Psoas muscle (tissue), 8 donors: Measurements from ENCODE around the gene LCLAT1. TPM values are rescaled to one million over a fixed set of nuclear protein-coding genes. Genes with fewer than 3 reads are reported as not detected.
A peak's percentile ranks its signal among the peaks of the same experiment; 100 is the strongest.

Experiments
- ATAC-seq, 4 donors: fragments of 200-7000 bp; cut with Tn5 transposase; one replicate each; pipeline ENCODE4 v1.9.1; 2020; ENCODE audit warnings: moderate library complexity in 3 of 4, mild to moderate bottlenecking in 2 of 4
- DNase-seq, 2 donors: peaks; one replicate each; pipeline ENCODE4 v3.0.0-alpha.2; 2020
- H3K27ac ChIP-seq: fragments of 200-600 bp; one replicate; pipeline ENCODE4 v1.8.0; 2022
- H3K27me3 ChIP-seq, 3 donors: fragments of 200-600 bp in 1 of 3; one replicate each; pipeline versions ENCODE4 v1.6.1 to v1.8.0; 2013 to 2022; ENCODE audit warnings: low read length in 2 of 3, mild to moderate bottlenecking in 2 of 3, moderate library complexity in 1 of 3; ENCODE audit not compliant: insufficient read depth in 3 of 3
- H3K36me3 ChIP-seq, 2 donors: fragments of 200-600 bp in 1 of 2; one replicate each; pipeline versions ENCODE4 v1.6.1 to v1.8.0; 2013 to 2022; ENCODE audit warnings: low read depth in 1 of 2, mild to moderate bottlenecking in 1 of 2, moderate library complexity in 1 of 2; ENCODE audit not compliant: insufficient read depth in 1 of 2
- H3K4me1 ChIP-seq: fragments of 200-600 bp; one replicate; pipeline ENCODE4 v1.8.0; 2022
- H3K4me3 ChIP-seq: fragments of 200-600 bp; one replicate; pipeline ENCODE4 v1.8.0; 2022; ENCODE audit warnings: mild to moderate bottlenecking
- H3K9me3 ChIP-seq: fragments of 200-600 bp; one replicate; pipeline ENCODE4 v1.8.0; 2022
- WGBS, 3 donors: extraction: QIAGEN DNeasy Blood & Tissue Kit; methylation state at CpG; one replicate each; pipeline versions ENCODE4 v1.1.6 to v1.1.7; 2013; 5-methylcytosine and 5-hydroxymethylcytosine counted together
- intact Hi-C, 2 donors: fragments of 100-400 bp; cut with DNase I; formaldehyde crosslinking; loops; one replicate each; pipeline versions ENCODE4 v1.11.0 to v1.14.2; 2022
- polyA plus RNA-seq, 3 donors: library from polyadenylated mRNA; stranded (reverse); fragments of 200-250 nt; gene quantifications; one replicate each; pipeline ENCODE4 v1.2.3, GENCODE V29; 2013
- total RNA-seq, 4 donors: library from RNA; stranded (reverse); fragmentation: NEBNext Ultra II Directional in 2 of 4; extraction: Animal tissue kit (Norgen Biotek cat#: 25700) in 2 of 4; gene quantifications; one replicate each; pipeline versions ENCODE4 v1.2.1 to v1.2.4, GENCODE V29; 2021 to 2023
- TF ChIP-seq, protein P1 (sequence below): fragments of 200-600 bp; IDR thresholded peaks from one replicate; pipeline ENCODE4 v1.8.0; 2022; ENCODE audit warnings: antibody characterized with exemption
- donor health status: healthy with polysubstance abuse.
- donor health status: DM: no; HTN: no; CAD: no; lungs with moderate emphysema.
- donor health status: Bipolar disorder and iron deficiency.
- donor health status: healthy.
- donor health status: DM: yes; HTN: yes; CAD: no.
- donor health status: DM: no; HTN: no; CAD: no.
- donor health status: DM: no; HTN: no; CAD: no.
- donor health status: DM: yes; HTN: yes; CAD: no.

LCLAT1 gene
- total and polyA plus RNA-seq, 7 donors = 4.2 to 18.8 (median 6.0) TPM

DNA sequence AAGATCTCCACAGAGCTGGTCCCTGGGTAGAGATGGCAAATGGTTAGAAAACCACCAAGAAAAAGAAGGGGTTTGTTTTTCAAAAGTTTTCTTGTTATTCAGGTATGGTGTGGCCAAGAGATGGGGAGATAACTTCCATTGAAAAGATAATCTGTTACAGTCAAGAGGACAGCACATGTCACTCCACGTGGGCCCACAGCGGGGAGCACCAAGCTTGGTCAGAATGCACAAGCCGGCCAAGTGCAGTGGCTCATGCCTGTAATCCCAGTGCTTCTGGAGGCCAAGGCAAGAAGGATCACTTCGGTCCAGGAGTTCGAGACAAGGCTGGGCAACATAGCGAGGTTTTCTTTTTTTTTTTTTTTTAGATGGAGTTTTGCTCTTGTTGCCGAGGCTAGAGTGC lies 6.0 kb upstream of the LCLAT1 start:
- no peak overlapping the region for H3K27ac ChIP-seq
- 84 to 93% (median 87%) methylated on average over 6 to 7 of the region's 7 CpGs for WGBS, 3 donors
- H3K4me3 ChIP-seq = no peak overlapping the region
- no peaks in the 10 kb centered on the region for H3K36me3 ChIP-seq
- H3K9me3 ChIP-seq = no peaks in the 10 kb centered on the region
- peak in 1 of 2 donors; percentile 53 for DNase-seq
- H3K27me3 ChIP-seq = no peaks in the 10 kb centered on the region
- TF ChIP-seq, protein P1, sequence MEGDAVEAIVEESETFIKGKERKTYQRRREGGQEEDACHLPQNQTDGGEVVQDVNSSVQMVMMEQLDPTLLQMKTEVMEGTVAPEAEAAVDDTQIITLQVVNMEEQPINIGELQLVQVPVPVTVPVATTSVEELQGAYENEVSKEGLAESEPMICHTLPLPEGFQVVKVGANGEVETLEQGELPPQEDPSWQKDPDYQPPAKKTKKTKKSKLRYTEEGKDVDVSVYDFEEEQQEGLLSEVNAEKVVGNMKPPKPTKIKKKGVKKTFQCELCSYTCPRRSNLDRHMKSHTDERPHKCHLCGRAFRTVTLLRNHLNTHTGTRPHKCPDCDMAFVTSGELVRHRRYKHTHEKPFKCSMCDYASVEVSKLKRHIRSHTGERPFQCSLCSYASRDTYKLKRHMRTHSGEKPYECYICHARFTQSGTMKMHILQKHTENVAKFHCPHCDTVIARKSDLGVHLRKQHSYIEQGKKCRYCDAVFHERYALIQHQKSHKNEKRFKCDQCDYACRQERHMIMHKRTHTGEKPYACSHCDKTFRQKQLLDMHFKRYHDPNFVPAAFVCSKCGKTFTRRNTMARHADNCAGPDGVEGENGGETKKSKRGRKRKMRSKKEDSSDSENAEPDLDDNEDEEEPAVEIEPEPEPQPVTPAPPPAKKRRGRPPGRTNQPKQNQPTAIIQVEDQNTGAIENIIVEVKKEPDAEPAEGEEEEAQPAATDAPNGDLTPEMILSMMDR = no peak
- no peaks in the 10 kb centered on the region for H3K4me1 ChIP-seq
- intact Hi-C loops = loop anchor here (10.0 kb wide), 1 partner anchor 264 kb away; no protein-coding TSS in a partner anchor
- ATAC-seq = peak in 1 of 4 donors; percentile 58

DNA sequence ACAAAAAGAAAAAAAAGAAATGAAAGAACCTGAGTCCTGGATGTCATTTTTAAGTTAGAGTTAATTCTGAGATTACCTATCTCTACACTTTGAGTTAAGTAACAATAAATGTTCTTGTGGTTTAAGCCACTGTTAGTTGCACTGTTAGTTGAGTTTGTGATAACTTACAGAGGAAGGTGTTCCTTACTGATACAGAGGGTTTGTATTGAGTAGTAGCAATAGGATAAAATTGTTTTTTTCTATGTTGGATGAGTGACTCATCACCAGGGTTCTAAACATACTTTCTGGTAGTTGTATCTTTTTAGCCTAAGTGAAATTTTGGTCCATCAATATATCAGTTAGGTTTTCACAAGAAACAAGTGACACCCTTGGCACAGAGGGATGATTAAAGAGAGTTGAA lies 4.0 kb upstream of the LCLAT1 start:
- intact Hi-C loops = loop anchor here (10.0 kb wide), 1 partner anchor 262 kb away; no protein-coding TSS in a partner anchor
- DNase-seq (no peak), ATAC-seq (no peak)
- Histone ChIP-seq H3K27ac (no peak overlapping the region), H3K36me3 (no peaks in the 10 kb centered on the region), H3K4me3 (no peak overlapping the region), H3K27me3 (no peaks in the 10 kb centered on the region), H3K9me3 (no peaks in the 10 kb centered on the region), H3K4me1 (peaks cover 4% of the 10 kb centered on the region)
- TF ChIP-seq, protein P1 = no peak

DNA sequence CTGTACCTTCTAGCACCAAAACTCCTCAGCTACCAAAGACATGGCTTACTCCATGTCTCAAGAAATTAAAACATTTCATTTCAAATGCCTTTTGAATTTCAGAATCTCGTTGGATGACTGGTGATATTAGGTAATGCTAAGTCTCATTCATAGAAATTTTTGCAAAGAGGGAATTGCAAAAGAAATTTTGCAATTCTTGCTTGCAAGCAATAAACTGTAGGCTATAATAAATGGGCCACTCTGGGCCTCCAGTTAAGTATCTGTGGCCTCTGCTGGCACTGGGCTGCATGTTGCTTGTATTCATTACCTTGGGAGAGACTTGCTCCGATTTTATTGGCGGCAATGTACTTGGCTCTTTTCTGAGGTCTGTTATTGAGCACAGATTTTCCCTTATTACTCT lies 2.8 kb upstream of the LCLAT1 start:
- no peaks in the 10 kb centered on the region for H3K36me3 ChIP-seq
- no peaks in the 10 kb centered on the region for H3K9me3 ChIP-seq
- 67 to 76% (median 73%) methylated on average over 3 of the region's 3 CpGs for WGBS, 3 donors
- H3K27me3 ChIP-seq = no peaks in the 10 kb centered on the region
- peaks cover 13% of the 10 kb centered on the region for H3K4me1 ChIP-seq
- intact Hi-C loops = loop anchor here (10.0 kb wide), 1 partner anchor 261 kb away; no protein-coding TSS in a partner anchor
- no peak overlapping the region for H3K27ac ChIP-seq
- ATAC-seq = no peak
- H3K4me3 ChIP-seq = no peak overlapping the region
- peak; percentile 58 to 82 for DNase-seq
- TF ChIP-seq, protein P1 = no peak

DNA sequence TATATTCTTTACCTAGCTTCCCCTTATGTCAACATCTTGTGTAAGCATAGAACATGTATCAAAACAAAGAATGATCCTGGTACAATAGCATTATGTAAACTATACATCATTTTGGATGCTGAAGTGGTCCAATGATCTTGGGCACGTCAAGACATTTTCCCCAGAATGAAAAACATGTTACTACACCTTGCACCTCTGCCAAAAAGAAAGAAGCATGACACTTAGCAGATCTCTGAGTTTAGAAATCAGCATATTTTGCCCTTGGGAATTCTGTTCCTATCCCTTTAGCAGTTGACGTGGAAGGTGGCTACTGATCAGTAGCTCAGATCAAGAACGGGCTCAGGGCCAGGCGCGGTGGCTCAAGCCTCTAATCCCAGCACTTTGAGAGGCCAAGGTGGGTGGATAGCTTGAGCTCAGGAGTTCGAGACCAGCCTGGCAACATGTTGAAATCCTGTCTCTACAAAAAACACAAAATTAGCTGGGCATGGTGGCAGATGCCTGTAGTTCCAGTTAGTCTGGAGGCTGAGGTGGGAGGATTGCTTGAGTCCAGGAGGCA lies 1.7 kb upstream of the LCLAT1 start:
- Histone ChIP-seq H3K27ac (no peak overlapping the region), H3K9me3 (no peaks in the 10 kb centered on the region), H3K36me3 (no peaks in the 10 kb centered on the region), H3K27me3 (no peaks in the 10 kb centered on the region), H3K4me3 (no peak overlapping the region), H3K4me1 (peaks cover 13% of the 10 kb centered on the region)
- intact Hi-C loops = loop anchor here (5.0 to 10.0 kb wide), 2 partner anchors 67 to 259 kb away; no protein-coding TSS in a partner anchor
- 77 to 85% (median 84%) methylated on average over 6 of the region's 6 CpGs for WGBS, 3 donors
- TF ChIP-seq, protein P1 = no peak
- peak; percentile 32 to 67 for DNase-seq
- no peak for ATAC-seq
